Lower lobe of right lung (tissue), 2 donors: ENCODE measurements around the gene GSTP1. TPM values are rescaled to one million over a fixed set of nuclear protein-coding genes. Genes with fewer than 3 reads are reported as not detected.

Experiments
- ATAC-seq, 2 donors: fragments of 200-7000 bp; cut with Tn5 transposase; one replicate each; pipeline ENCODE4 v1.9.1; 2020 to 2022; ENCODE audit warnings: mild to moderate bottlenecking in 2 of 2, moderate library complexity in 2 of 2
- DNase-seq: peaks from one replicate; pipeline ENCODE4 v3.0.0-alpha.2; 2020
- H3K27ac ChIP-seq: fragments of 200-600 bp; one replicate; pipeline ENCODE4 v1.8.0; 2022
- H3K27me3 ChIP-seq: fragments of 200-600 bp; one replicate; pipeline ENCODE4 v1.8.0; 2022; ENCODE audit warnings: low read depth
- H3K36me3 ChIP-seq: fragments of 200-600 bp; one replicate; pipeline ENCODE4 v1.8.0; 2022; ENCODE audit warnings: mild to moderate bottlenecking
- H3K4me1 ChIP-seq: fragments of 200-600 bp; one replicate; pipeline ENCODE4 v1.8.0; 2022
- H3K4me3 ChIP-seq: fragments of 200-600 bp; one replicate; pipeline ENCODE4 v1.8.0; 2022; ENCODE audit warnings: mild to moderate bottlenecking
- H3K9me3 ChIP-seq: fragments of 200-600 bp; one replicate; pipeline ENCODE4 v1.8.0; 2022
- intact Hi-C: fragments of 100-400 bp; cut with DNase I; formaldehyde crosslinking; loops from one replicate; pipeline ENCODE4 v1.11.0; 2022
- total RNA-seq: library from RNA; stranded (reverse); fragmentation: NEBNext Ultra II Directional; extraction: Animal tissue kit (Norgen Biotek cat#: 25700); gene quantifications from one replicate; pipeline ENCODE4 v1.2.1, GENCODE V29; 2021
- TF ChIP-seq, protein P1 (sequence below): fragments of 200-600 bp; IDR thresholded peaks from one replicate; pipeline ENCODE4 v1.8.0; 2022; ENCODE audit warnings: antibody characterized with exemption, mild to moderate bottlenecking
- donor health status: DM: no; HTN: yes; CAD: no; lungs with severe emphysema.

Gene GSTP1
- total RNA-seq, 1 donor from 2014 or later: 677 TPM

DNA sequence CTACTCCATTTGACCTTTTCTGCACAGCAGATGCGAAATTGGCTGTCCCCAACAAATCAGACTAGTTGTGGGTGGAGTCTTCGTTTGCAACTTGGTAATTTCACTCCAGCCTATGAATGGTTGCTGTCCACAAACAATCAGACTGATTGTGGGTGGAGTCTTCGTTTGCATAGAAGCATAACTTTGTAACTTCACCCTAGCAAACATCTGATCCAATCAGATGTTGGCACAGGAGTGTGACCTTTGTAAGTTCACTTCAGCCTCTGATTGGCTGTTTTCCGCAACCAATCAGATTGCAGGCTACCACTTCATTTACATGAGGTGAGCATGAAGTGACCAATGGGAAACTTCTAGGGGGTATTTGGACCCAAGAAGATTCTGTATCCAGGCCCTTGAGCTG lies 44.1 kb upstream of the GSTP1 start:
- no peaks in the 10 kb centered on the region for H3K36me3 ChIP-seq
- no peak for DNase-seq
- TF ChIP-seq, protein P1, sequence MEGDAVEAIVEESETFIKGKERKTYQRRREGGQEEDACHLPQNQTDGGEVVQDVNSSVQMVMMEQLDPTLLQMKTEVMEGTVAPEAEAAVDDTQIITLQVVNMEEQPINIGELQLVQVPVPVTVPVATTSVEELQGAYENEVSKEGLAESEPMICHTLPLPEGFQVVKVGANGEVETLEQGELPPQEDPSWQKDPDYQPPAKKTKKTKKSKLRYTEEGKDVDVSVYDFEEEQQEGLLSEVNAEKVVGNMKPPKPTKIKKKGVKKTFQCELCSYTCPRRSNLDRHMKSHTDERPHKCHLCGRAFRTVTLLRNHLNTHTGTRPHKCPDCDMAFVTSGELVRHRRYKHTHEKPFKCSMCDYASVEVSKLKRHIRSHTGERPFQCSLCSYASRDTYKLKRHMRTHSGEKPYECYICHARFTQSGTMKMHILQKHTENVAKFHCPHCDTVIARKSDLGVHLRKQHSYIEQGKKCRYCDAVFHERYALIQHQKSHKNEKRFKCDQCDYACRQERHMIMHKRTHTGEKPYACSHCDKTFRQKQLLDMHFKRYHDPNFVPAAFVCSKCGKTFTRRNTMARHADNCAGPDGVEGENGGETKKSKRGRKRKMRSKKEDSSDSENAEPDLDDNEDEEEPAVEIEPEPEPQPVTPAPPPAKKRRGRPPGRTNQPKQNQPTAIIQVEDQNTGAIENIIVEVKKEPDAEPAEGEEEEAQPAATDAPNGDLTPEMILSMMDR: no peak
- intact Hi-C loops: no loop called here
- no peak for ATAC-seq
- no peak overlapping the region for H3K4me3 ChIP-seq
- no peak overlapping the region for H3K27ac ChIP-seq
- no peaks in the 10 kb centered on the region for H3K9me3 ChIP-seq
- no peaks in the 10 kb centered on the region for H3K4me1 ChIP-seq
- H3K27me3 ChIP-seq: no peaks in the 10 kb centered on the region

DNA sequence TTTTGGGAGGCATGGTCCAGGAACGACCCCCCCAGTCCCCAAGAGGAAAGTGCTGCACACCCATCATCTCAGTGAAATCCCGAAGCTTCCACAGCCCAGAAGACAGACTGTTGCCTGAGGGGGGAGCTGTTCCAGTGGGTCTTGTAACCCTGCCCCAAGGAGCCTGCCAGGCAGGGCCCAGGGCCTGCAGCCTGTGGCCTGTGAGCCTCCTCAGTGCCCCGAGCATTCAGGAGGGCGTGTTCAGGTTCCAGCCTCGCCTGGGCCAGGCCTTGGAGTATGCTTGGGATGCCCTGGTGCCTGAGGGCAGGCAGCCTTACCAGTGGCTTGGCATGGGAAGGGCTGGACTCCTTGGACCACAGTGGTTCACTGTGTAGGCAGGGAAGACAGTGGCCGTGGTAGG lies 42.4 kb upstream of the GSTP1 start:
- Histone ChIP-seq H3K9me3 (no peaks in the 10 kb centered on the region), H3K36me3 (no peaks in the 10 kb centered on the region), H3K4me3 (no peak overlapping the region), H3K27ac (no peak overlapping the region), H3K27me3 (no peaks in the 10 kb centered on the region), H3K4me1 (peaks cover 8% of the 10 kb centered on the region)
- DNase-seq: no peak
- no peak for ATAC-seq
- intact Hi-C loops: no loop called here
- TF ChIP-seq, protein P1: no peak

DNA sequence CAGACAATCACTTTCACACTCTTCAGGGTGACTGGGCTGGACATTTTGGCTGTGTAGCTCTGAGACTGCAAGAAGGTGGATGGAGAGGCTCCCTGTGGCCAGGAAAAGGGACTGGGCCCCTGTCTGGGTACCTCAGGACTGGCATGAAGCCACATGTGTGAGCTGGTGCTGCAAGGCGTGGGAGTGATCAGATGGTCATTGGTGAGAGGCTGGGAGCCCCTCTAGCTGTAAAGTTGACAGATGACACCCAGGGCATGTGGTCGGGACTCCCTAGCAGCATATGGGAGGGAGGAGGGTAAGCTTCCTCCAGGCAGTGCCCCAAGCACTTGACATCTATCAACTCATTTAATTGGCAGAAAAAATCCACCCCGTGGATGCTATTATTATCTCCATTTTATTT lies 41.4 kb upstream of the GSTP1 start:
- ATAC-seq (no peak), DNase-seq (no peak)
- peaks cover 8% of the 10 kb centered on the region for H3K4me1 ChIP-seq
- H3K27ac ChIP-seq: no peak overlapping the region
- H3K36me3 ChIP-seq: no peaks in the 10 kb centered on the region
- TF ChIP-seq, protein P1: no peak
- no peaks in the 10 kb centered on the region for H3K27me3 ChIP-seq
- no peaks in the 10 kb centered on the region for H3K9me3 ChIP-seq
- H3K4me3 ChIP-seq: no peak overlapping the region
- intact Hi-C loops: no loop called here

DNA sequence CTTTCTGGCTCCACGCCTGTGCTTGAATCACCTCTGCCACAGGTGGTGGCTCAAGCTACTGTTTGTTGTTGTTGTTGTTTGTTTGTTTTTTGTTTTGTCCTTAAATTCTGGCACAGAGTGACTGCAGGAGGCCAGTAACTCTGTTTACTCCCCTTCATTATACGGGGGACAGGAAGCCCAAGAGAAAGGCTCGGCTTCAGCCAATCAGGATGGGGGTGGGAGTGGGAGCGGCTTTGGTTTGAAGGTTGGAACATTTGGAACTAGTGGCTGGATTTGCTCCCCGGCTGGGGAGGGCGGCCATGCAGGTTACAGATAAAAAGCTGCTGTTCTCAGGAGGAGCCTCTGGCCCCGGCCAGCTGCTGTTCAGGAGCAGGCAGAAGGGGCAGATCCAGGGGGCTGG lies 40.6 kb upstream of the GSTP1 start:
- Histone ChIP-seq H3K27ac (no peak overlapping the region), H3K36me3 (no peaks in the 10 kb centered on the region), H3K4me1 (peaks cover 8% of the 10 kb centered on the region), H3K27me3 (no peaks in the 10 kb centered on the region), H3K4me3 (no peak overlapping the region), H3K9me3 (no peaks in the 10 kb centered on the region)
- DNase-seq: no peak
- TF ChIP-seq, protein P1: no peak
- intact Hi-C loops: no loop called here
- no peak for ATAC-seq

DNA sequence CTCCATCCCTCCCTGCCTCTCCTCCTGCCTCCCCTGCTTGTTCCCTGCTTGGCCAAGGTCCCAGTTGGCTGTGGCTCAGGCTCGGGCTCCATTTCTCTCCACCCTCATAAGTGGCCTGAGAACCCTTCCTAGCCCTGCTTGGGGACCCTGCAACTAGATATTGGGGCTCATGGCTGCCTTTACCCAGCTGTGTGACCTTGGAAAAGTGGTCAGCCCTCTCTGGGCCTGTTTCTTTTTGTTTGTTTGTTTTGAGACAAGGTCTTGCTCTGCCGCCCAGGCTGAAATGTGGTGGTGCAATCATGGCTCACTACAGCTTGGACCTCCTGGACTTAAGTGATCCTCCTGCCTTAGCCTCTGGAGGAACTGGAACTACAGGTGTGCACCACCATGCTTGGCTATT lies 40.0 kb upstream of the GSTP1 start:
- ATAC-seq: no peak

More for the DNA sequence above, 40.0 kb upstream of the GSTP1 start:
- H3K27ac ChIP-seq: no peak overlapping the region
- DNase-seq: no peak
- no peaks in the 10 kb centered on the region for H3K27me3 ChIP-seq
- intact Hi-C loops: no loop called here
- no peaks in the 10 kb centered on the region for H3K36me3 ChIP-seq
- no peaks in the 10 kb centered on the region for H3K9me3 ChIP-seq
- no peak overlapping the region for H3K4me3 ChIP-seq
- peaks cover 8% of the 10 kb centered on the region for H3K4me1 ChIP-seq
- TF ChIP-seq, protein P1: no peak
